Endodermal cell (in vitro differentiated cells): ENCODE data around the gene PARP14. TPM values are rescaled to one million over a fixed set of nuclear protein-coding genes. Genes with fewer than 3 reads are reported as not detected.

Experiments
- DNase-seq: peaks from one replicate; pipeline ENCODE4 v3.0.0-alpha.2; 2017
- H3K27ac ChIP-seq: 2 replicates; pipeline ENCODE4 v1.5.1; 2013; ENCODE audit warnings: mild to moderate bottlenecking, low read depth, low read length, moderate library complexity
- H3K27me3 ChIP-seq: 2 replicates; pipeline ENCODE4 v1.6.1; 2013; ENCODE audit warnings: mild to moderate bottlenecking, low read length, moderate library complexity; ENCODE audit not compliant: insufficient read depth, control insufficient read depth, poor library complexity, severe bottlenecking
- H3K36me3 ChIP-seq: 2 replicates; pipeline ENCODE4 v1.7.0; 2013; ENCODE audit warnings: mild to moderate bottlenecking, low read length, moderate library complexity; ENCODE audit not compliant: control insufficient read depth, insufficient read depth
- H3K4me1 ChIP-seq: one replicate; pipeline ENCODE4 v1.7.0; 2013; ENCODE audit warnings: low read length; ENCODE audit not compliant: control insufficient read depth, insufficient read depth
- H3K4me3 ChIP-seq: 2 replicates; pipeline ENCODE4 v1.5.1; 2013; ENCODE audit warnings: mild to moderate bottlenecking, low read length, moderate library complexity
- H3K9ac ChIP-seq: 2 replicates; pipeline ENCODE4 v1.6.1; 2013; ENCODE audit warnings: mild to moderate bottlenecking, low read length, moderate library complexity; ENCODE audit not compliant: poor library complexity, severe bottlenecking; ENCODE audit errors: extremely low read depth
- H3K9me3 ChIP-seq: 2 replicates; pipeline ENCODE4 v1.6.1; 2013; ENCODE audit warnings: mild to moderate bottlenecking, low read length, moderate library complexity; ENCODE audit not compliant: control insufficient read depth
- H3K27ac Mint-ChIP-seq: 2 replicates; pipeline ENCODE4 v1.8.0; 2020; ENCODE audit warnings: mixed read lengths
- H3K27me3 Mint-ChIP-seq: 2 replicates; pipeline ENCODE4 v1.8.0; 2021; ENCODE audit warnings: mild to moderate bottlenecking, mixed read lengths; ENCODE audit not compliant: insufficient read depth
- H3K36me3 Mint-ChIP-seq: 2 replicates; pipeline ENCODE4 v1.8.0; 2020; ENCODE audit warnings: low read depth, mixed read lengths
- H3K4me1 Mint-ChIP-seq: 2 replicates; pipeline ENCODE4 v1.8.0; 2020; ENCODE audit warnings: mixed read lengths
- H3K4me3 Mint-ChIP-seq: 2 replicates; pipeline ENCODE4 v1.8.0; 2020; ENCODE audit warnings: mild to moderate bottlenecking, moderate library complexity, mixed read lengths
- H3K9me3 Mint-ChIP-seq: 2 replicates; pipeline ENCODE4 v1.8.0; 2020; ENCODE audit warnings: mild to moderate bottlenecking, mixed read lengths
- WGBS, 2 experiments: methylation state at CpG; one replicate each; pipeline versions ENCODE4 v1.1.5 to v1.1.7; 2013; ENCODE audit warnings: missing lambda C conversion rate in 2 of 2, mixed read lengths in 1 of 2; ENCODE audit not compliant: insufficient coverage in 1 of 2, insufficient read length in 1 of 2; 5-methylcytosine and 5-hydroxymethylcytosine counted together
- total RNA-seq, 2 donors: library from RNA; stranded (reverse); fragmentation: NEBNext Ultra II Directional in 1 of 2; extraction: Animal tissue kit (Norgen Biotek cat#: 25700) in 1 of 2; gene quantifications; 2 replicates in 1 of 2; 3 replicates in 1 of 2; pipeline ENCODE4 v1.2.1, GENCODE V29; 2021
- TF ChIP-seq, protein P1 (sequence below): fragments of 200-600 bp; sonication (generic); conservative IDR thresholded peaks from 2 replicates; pipeline ENCODE4 v1.5.0; 2021; ENCODE audit warnings: antibody characterized with exemption, mild to moderate bottlenecking

Gene PARP14
- total RNA-seq, 2 donors from 2014 or later: 16.4 to 19.1 TPM

DNA sequence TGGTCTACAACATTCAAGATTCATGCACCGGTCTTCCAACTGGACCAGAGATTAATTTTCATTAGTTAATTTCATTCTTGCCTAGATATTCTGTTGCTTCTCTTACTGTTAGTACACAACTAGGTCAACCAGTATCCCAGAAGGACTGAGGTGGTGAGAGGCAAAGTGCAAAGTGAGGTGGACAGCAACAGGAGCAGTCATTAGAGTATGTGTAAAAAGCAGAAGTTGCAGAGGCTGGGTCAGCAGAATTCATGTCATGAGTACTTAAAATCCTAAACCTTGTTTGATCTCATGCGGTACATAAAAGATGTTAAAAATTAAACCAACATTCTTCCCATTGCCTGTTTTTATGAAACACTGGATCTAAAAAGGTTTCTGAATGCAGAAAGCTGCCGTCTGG lies 46.7 kb downstream of the PARP14 start:
- DNase-seq: no peak
- no peaks in the 10 kb centered on the region for H3K4me1 ChIP-seq
- peaks cover 40% of the 10 kb centered on the region for H3K36me3 Mint-ChIP-seq
- H3K4me1 Mint-ChIP-seq: peaks cover 6% of the 10 kb centered on the region
- H3K27ac ChIP-seq: no peak overlapping the region
- H3K9me3 ChIP-seq: peaks cover 27% of the 10 kb centered on the region
- no peaks in the 10 kb centered on the region for H3K27me3 Mint-ChIP-seq
- no peak overlapping the region for H3K27ac Mint-ChIP-seq
- 81 to 93% methylated on average over 3 of the region's 3 CpGs for WGBS, 2 experiments
- H3K4me3 ChIP-seq: no peak overlapping the region
- TF ChIP-seq, protein P1, sequence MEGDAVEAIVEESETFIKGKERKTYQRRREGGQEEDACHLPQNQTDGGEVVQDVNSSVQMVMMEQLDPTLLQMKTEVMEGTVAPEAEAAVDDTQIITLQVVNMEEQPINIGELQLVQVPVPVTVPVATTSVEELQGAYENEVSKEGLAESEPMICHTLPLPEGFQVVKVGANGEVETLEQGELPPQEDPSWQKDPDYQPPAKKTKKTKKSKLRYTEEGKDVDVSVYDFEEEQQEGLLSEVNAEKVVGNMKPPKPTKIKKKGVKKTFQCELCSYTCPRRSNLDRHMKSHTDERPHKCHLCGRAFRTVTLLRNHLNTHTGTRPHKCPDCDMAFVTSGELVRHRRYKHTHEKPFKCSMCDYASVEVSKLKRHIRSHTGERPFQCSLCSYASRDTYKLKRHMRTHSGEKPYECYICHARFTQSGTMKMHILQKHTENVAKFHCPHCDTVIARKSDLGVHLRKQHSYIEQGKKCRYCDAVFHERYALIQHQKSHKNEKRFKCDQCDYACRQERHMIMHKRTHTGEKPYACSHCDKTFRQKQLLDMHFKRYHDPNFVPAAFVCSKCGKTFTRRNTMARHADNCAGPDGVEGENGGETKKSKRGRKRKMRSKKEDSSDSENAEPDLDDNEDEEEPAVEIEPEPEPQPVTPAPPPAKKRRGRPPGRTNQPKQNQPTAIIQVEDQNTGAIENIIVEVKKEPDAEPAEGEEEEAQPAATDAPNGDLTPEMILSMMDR: no peak
- peaks cover 29% of the 10 kb centered on the region for H3K9me3 Mint-ChIP-seq
- H3K9ac ChIP-seq: no peak overlapping the region
- H3K27me3 ChIP-seq: no peaks in the 10 kb centered on the region
- no peak overlapping the region for H3K4me3 Mint-ChIP-seq
- no peaks in the 10 kb centered on the region for H3K36me3 ChIP-seq

DNA sequence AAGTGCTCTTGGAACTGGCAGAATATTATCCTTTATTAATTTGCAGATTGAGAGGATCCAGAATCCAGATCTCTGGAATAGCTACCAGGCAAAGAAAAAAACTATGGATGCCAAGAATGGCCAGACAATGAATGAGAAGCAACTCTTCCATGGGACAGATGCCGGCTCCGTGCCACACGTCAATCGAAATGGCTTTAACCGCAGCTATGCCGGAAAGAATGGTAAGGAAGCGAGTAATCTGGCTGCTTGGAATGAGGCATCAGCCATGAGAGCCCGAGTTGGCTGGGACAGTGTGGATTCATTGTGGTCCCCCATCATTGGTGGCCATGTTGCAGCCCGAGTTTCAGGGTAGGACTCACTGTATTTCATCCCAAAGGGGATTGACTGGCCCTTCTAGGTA lies 47.1 kb downstream of the PARP14 start:
- Mint-ChIP-seq H3K27me3 (no peaks in the 10 kb centered on the region), H3K4me3 (no peak overlapping the region), H3K27ac (no peak overlapping the region), H3K9me3 (peaks cover 34% of the 10 kb centered on the region), H3K4me1 (peaks cover 6% of the 10 kb centered on the region), H3K36me3 (peaks cover 40% of the 10 kb centered on the region)
- Histone ChIP-seq H3K36me3 (no peaks in the 10 kb centered on the region), H3K27me3 (no peaks in the 10 kb centered on the region), H3K27ac (no peak overlapping the region), H3K4me1 (no peaks in the 10 kb centered on the region), H3K4me3 (no peak overlapping the region), H3K9me3 (peaks cover 31% of the 10 kb centered on the region), H3K9ac (no peak overlapping the region)
- WGBS, 2 experiments: 94 to 97% methylated on average over 7 to 9 of the region's 9 CpGs
- TF ChIP-seq, protein P1: no peak
- no peak for DNase-seq

DNA sequence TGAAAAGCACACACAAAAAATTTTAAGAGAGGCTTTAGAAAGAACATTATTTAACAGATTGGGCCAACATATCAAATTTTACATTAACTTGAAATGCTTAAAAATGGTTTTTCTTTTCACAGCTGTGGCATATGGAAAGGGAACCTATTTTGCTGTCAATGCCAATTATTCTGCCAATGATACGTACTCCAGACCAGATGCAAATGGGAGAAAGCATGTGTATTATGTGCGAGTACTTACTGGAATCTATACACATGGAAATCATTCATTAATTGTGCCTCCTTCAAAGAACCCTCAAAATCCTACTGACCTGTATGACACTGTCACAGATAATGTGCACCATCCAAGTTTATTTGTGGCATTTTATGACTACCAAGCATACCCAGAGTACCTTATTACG lies 47.5 kb downstream of the PARP14 start:
- Histone ChIP-seq H3K9me3 (peaks cover 33% of the 10 kb centered on the region), H3K36me3 (no peaks in the 10 kb centered on the region), H3K27ac (no peak overlapping the region), H3K27me3 (no peaks in the 10 kb centered on the region), H3K9ac (no peak overlapping the region), H3K4me1 (no peaks in the 10 kb centered on the region), H3K4me3 (no peak overlapping the region)
- Mint-ChIP-seq H3K36me3 (peaks cover 42% of the 10 kb centered on the region), H3K9me3 (peaks cover 36% of the 10 kb centered on the region), H3K27me3 (no peaks in the 10 kb centered on the region), H3K4me3 (no peak overlapping the region), H3K27ac (no peak overlapping the region), H3K4me1 (peaks cover 6% of the 10 kb centered on the region)
- TF ChIP-seq, protein P1: no peak
- no peak for DNase-seq
- WGBS, 2 experiments: 95 to 100% methylated on average over 2 to 3 of the region's 3 CpGs
